Keratinocyte (primary cell): ENCODE measurements around the gene KTN1.

Experiments
- EZH2 ChIP-seq: IDR thresholded peaks from one replicate; pipeline ENCODE4 v1.6.1; 2012; ENCODE audit warnings: inconsistent platforms, mild to moderate bottlenecking, low read length, moderate library complexity
- TF ChIP-seq, protein P1 (sequence below), 3 experiments: IDR thresholded peaks in 1 of 3; conservative IDR thresholded peaks in 1 of 3; optimal IDR thresholded peaks in 1 of 3; 2 replicates in 2 of 3; 3 replicates in 1 of 3; pipeline versions ENCODE3 to v1.5.1; 2011; ENCODE audit warnings: low read length in 3 of 3, mild to moderate bottlenecking in 3 of 3, moderate library complexity in 2 of 3, control low read depth in 1 of 3, inconsistent platforms in 1 of 3; ENCODE audit not compliant: insufficient read depth in 2 of 3; ENCODE audit errors: extremely low read depth in 1 of 3

DNA sequence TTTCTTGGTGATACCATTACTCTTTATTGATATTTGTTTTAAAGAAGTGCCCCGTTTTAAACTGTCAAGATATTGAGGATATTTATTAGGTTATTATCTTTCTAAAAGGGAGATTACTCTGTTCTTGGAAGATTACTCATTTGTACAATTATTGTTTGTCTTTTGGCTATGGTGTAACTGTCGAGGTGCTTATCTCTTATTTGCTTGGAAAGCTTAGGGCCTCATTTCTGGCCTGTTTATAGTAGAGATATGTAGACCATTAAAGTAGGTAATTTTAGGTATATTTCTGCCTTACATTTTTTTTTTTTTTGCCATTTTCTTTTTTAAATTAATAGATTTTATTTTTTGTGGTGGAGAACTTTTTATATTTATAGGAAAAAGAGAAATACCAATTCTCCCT, 74.2 kb downstream of the KTN1 start:
- no peak for TF ChIP-seq EZH2
- TF ChIP-seq, protein P1, sequence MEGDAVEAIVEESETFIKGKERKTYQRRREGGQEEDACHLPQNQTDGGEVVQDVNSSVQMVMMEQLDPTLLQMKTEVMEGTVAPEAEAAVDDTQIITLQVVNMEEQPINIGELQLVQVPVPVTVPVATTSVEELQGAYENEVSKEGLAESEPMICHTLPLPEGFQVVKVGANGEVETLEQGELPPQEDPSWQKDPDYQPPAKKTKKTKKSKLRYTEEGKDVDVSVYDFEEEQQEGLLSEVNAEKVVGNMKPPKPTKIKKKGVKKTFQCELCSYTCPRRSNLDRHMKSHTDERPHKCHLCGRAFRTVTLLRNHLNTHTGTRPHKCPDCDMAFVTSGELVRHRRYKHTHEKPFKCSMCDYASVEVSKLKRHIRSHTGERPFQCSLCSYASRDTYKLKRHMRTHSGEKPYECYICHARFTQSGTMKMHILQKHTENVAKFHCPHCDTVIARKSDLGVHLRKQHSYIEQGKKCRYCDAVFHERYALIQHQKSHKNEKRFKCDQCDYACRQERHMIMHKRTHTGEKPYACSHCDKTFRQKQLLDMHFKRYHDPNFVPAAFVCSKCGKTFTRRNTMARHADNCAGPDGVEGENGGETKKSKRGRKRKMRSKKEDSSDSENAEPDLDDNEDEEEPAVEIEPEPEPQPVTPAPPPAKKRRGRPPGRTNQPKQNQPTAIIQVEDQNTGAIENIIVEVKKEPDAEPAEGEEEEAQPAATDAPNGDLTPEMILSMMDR (optimal IDR thresholded peaks at IDR 0.05 in 1 of 3, IDR thresholded peaks at IDR 0.05 in 1 of 3, conservative IDR thresholded peaks at IDR 0.05 in 1 of 3; ENCODE audit: extremely low read depth in 1 of 3, insufficient read depth in 2 of 3, low read length in 3 of 3): no peak
